ENCODE results near the gene RFLNA. TPM values are rescaled to one million over a fixed set of nuclear protein-coding genes. Genes with fewer than 3 reads are reported as not detected.

RFLNA gene
- total RNA-seq, 1 experiment from 2014 or later, result 10.6 TPM

DNA sequence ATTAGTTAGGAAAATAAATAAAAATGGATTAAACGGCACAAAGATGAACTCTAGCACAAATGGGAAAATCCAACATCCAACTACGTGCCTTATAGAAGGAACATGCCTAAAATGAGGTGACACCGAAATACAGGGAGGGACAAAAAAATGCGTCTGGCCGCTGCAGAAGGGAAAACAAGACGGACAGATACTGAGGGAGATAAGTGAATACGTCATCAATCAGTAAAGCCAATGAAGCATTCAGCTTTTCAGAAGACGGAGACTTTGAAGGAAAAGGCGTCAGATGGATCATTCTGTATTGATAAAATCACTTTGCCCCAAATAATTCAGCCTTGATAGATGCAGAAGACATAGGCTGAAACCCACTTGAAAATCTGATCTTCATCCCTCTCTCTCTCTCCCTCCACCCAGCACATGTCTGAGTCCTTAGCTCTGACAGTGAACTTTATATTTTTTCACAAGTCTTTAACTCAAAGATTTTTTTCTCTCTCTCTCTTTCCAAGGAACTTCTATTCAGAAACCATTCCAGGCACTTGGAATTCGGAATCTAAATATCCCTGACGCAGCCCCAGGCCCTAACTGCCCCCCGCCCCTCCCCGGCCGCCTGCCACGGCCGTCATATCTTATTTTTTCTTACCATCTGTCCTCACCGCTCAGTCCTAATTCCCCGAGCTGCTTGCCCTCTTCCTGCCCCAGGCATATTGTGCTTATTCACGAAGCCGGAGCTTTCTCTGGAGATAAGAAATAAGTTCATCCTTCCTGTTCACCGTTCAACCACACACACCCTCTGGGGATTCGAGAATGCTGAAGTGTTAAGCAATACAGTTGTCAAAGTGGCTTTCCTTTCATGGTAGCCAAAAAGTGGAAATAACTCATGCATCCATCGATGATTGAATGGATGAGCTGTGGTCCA, 35.5 kb upstream of the RFLNA start:
- Mint-ChIP-seq H3K27ac (no peak overlapping the region), H3K4me1 (peaks cover 9 to 12% of the 10 kb centered on the region in 2 experiments)
- WGBS (ENCODE audit: extremely low coverage, insufficient read length, low lambda C conversion rate), result no CpG with 5 or more reads among the region's 23 CpGs

More for the DNA sequence above, 35.5 kb upstream of the RFLNA start:
- Mint-ChIP-seq H3K4me3 (no peak overlapping the region), H3K9me3 (no peaks in the 10 kb centered on the region), H3K36me3 (ENCODE audit: insufficient read depth in 1 of 3, low read depth in 3 of 3) (no peaks in the 10 kb centered on the region; a peak in 1 of 7 replicates), H3K27me3 (ENCODE audit: low read depth) (peaks cover 17% of the 10 kb centered on the region)
- no peak overlapping the region for H2BK5ac ChIP-seq (ENCODE audit: insufficient read length, low read length)
- no peaks in the 10 kb centered on the region for H4K20me1 ChIP-seq (ENCODE audit: control insufficient read depth, insufficient read depth, insufficient read length)
- no peaks in the 10 kb centered on the region for H3K23me2 ChIP-seq (ENCODE audit: insufficient read length, low read depth, low read length, poor library complexity, severe bottlenecking)
- H3K56ac ChIP-seq (ENCODE audit: insufficient read length, low read depth, low read length), result no peak overlapping the region
- TF ChIP-seq, protein P1, sequence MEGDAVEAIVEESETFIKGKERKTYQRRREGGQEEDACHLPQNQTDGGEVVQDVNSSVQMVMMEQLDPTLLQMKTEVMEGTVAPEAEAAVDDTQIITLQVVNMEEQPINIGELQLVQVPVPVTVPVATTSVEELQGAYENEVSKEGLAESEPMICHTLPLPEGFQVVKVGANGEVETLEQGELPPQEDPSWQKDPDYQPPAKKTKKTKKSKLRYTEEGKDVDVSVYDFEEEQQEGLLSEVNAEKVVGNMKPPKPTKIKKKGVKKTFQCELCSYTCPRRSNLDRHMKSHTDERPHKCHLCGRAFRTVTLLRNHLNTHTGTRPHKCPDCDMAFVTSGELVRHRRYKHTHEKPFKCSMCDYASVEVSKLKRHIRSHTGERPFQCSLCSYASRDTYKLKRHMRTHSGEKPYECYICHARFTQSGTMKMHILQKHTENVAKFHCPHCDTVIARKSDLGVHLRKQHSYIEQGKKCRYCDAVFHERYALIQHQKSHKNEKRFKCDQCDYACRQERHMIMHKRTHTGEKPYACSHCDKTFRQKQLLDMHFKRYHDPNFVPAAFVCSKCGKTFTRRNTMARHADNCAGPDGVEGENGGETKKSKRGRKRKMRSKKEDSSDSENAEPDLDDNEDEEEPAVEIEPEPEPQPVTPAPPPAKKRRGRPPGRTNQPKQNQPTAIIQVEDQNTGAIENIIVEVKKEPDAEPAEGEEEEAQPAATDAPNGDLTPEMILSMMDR (conservative IDR thresholded peaks at IDR 0.05), result no peak
- no peak overlapping the region for H2AFZ ChIP-seq (ENCODE audit: low read length)
- H4K5ac ChIP-seq (ENCODE audit: insufficient read length, low read depth, low read length), result no peak overlapping the region
- H2BK20ac ChIP-seq (ENCODE audit: low read depth, low read length, poor library complexity, severe bottlenecking), result peak overlapping the region; percentile 90
- H4K91ac ChIP-seq (ENCODE audit: insufficient read length, low read depth, low read length), result no peak overlapping the region
- H2AK5ac ChIP-seq (ENCODE audit: insufficient read length, low read length), result no peak overlapping the region
- no peak for DNase-seq
- no peaks in the 10 kb centered on the region for H3K79me2 ChIP-seq (ENCODE audit: insufficient read depth, low read length)
- H3T11ph ChIP-seq (ENCODE audit: low read length), result no peak overlapping the region
- H2BK12ac ChIP-seq (ENCODE audit: insufficient read length, low read depth, low read length), result no peak overlapping the region
- H3K4me2 ChIP-seq (ENCODE audit: insufficient read depth, insufficient read length, low read length), result no peak overlapping the region
- H3K27ac ChIP-seq (ENCODE audit: insufficient read length, low read depth, low read length), result no peak overlapping the region
- H3K27me3 ChIP-seq (ENCODE audit: insufficient read depth, low read length), result no peaks in the 10 kb centered on the region
- no peak overlapping the region for H3K23ac ChIP-seq (ENCODE audit: insufficient read length, low read depth, low read length)
- H3K9me3 ChIP-seq (ENCODE audit: control insufficient read depth, low read depth, low read length), result no peaks in the 10 kb centered on the region
- no peak overlapping the region for H2BK15ac ChIP-seq (ENCODE audit: low read depth, low read length)
- H3K79me1 ChIP-seq (ENCODE audit: insufficient read depth, low read depth, low read length, poor library complexity, severe bottlenecking), result no peaks in the 10 kb centered on the region
- H3K14ac ChIP-seq (ENCODE audit: insufficient read depth, low read length), result no peak overlapping the region
- H2BK120ac ChIP-seq (ENCODE audit: low read depth, low read length, poor library complexity, severe bottlenecking), result no peak overlapping the region
- H3K18ac ChIP-seq (ENCODE audit: insufficient read length, low read depth, low read length), result no peak overlapping the region
- H4K8ac ChIP-seq (replicated peaks; ENCODE audit: insufficient read length, low read depth, low read length), result no peak overlapping the region
- H3K4ac ChIP-seq (ENCODE audit: low read depth, low read length), result no peak overlapping the region
- no peak overlapping the region for H3K9ac ChIP-seq (ENCODE audit: extremely low read depth, insufficient read length, low read length)
- no peaks in the 10 kb centered on the region; the same call in 1 of the 2 replicates for H3K4me1 ChIP-seq (ENCODE audit: insufficient read depth, low read length)
